GM18907 (cell line): ENCODE results near the gene CTSZ.
"Not testable (repeated sequence)": the region's sequence is repeated elsewhere in the genome, so short reads cannot be mapped to it uniquely, and the experiment has no call there.

ENCODE experiments used
- ATAC-seq: cut with Tn5 transposase; IDR thresholded peaks from one replicate; pipeline ENCODE4 v1.9.1; 2021; ENCODE audit warnings: mild to moderate bottlenecking, moderate library complexity; ENCODE audit not compliant: unreplicated experiment

The CTSZ gene

DNA sequence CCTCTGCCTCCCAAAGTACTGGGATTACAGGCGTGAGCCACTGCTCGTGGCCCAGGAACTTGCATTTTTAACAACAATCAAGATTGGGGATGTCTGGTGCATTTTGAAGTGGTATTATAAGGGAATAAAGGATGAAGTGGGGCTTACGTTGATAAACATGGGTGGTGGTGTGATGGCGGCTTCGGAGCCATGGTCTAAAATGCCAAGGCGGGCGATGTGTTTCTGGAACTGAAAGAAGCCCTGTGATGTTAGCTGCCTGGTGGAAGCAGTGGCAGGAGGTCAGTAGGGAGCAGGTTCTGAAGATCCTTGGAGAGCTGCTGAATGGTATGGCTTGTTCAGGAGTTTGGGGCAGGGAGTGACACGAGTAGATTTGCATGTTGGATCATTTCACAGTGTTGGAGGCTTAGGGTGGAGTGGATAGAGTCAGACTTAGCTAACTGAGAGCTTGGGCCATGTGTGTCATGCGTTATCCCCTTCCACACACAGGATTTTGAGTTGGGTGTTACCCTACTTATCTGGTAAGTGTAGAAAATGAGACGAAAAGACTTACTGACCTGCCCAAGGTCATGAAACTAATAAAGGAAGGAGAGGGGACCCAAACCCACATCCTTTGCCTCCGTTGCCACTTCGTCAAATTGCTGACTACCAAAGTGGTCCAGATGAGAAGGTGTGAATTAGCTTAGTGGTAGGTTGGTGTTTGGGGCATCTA, 24.5 kb downstream of the CTSZ start:
- no peak for ATAC-seq

DNA sequence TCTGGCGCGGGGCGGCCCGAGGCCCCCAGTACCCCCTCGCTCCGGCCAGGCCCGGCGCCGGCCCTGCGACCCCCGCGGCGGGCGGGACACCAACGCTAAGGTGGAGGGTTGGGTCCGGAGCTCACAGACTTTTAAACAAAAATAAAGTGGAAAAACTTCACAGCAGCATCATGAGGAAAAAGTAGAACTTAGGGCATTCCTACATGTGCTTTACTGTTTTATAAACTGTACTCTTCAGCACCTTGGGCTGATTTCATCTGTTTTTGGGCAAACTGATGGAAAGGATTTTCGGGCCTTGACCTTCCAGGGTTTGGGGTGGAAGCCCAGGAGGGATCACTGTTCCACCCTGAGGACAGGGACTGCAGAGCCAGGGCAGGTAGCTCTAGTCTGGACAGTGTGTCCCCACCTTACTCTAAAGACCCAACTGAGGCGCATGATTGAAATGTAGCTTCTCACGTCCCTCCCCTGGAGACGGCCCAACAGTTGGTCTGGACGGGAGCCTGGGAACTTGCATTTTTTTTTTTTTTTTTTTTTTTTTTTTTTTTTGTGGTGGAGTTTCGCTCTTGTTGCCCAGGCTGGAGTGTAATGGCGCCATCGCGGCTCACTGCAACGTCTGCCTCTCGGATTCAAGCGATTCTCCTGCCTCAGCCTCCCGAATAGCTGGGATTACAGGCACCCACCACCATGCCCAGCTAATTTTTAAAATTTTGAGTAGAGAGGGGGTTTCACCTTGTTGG, 25.3 kb downstream of the CTSZ start:
- ATAC-seq: peak; percentile 12

DNA sequence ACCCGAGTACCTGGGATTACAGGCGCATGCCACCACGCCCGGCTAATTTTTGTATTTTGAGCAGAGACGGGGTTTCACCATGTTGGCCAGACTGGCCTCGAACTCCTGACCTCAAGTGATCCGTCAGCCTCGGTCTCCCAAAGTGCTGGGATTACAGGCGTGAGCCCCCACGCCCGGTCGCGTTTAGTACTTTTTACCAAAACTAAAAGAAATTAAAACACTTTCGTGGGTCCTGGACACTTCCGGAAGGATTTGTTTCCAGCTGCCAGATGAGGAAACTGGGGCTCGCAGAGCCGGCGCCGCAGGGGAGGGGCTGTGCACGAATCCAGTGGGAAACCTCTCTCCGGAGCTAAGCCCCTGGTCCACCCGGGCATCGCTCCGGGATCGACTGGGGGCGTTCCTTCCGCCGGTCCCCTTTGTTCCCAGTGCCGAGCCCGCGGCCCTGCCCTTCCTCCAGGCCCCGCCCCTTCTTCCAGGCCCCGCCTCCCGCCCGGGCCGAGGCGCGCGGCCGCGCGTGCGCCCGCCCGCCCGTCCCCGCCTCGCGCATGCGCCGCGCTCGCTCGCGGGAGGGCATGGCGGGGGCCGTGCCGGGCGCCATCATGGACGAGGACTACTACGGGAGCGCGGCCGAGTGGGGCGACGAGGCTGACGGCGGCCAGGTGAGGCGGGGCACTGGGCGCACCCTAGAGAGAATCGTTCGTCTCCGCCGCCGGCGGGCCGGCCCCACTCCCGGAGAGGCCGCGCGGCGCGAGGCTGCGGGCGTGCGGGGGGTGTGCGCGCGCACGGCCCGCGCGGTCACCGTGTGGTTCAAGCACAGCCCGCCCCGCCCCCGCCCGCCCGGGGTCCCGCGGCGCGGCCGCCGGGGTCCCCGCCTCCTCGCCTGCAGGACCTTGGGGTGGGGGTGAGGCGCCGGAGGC, 26.1 kb downstream of the CTSZ start, which contains the start of gene NELFCD:
Gene NELFCD (plus strand): TSS at position 546 of the 917 bp plus-strand sequence. CDS start 54 bp downstream, at position 600.
- peak; percentile 74 for ATAC-seq

DNA sequence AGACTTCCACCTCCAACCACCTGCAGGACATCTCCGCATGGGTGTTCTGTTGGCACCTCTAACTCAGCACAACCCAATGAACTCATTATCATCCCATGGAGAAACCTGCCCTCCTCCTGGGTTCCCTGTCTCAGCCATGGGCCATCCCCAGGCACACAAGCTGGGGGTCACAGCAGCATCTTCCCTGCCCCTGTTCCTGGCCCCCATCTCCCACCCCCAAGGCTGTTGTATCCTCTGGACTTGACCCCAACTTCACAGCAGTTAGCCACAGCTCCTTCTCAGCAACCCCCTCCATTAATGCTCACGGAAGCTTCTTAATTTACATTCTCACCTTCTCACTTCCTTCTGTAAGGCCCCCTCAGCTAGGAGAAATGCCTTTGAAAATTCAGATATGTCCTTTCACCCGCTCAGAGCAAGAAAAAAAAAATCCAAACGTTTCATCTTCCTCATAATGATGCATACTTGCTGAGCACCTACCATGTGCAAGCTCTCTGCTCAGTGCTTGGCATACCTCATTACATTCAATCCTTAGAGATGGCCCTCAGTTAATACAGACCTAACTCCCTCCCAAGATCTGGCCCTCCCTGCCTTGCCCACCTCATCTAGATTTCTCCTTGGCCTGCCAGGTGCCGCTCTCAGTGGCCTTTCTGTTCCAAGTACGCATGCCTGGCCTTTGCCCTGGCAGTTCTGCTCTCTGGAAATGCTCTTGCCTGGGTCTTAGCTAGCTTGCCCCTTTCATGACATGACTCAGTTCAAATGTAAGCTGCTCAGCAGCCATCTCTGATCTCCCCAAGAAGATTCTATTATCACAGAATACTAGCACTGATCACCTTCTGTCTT, 28.5 kb downstream of the CTSZ start:
- ATAC-seq: no peak

DNA sequence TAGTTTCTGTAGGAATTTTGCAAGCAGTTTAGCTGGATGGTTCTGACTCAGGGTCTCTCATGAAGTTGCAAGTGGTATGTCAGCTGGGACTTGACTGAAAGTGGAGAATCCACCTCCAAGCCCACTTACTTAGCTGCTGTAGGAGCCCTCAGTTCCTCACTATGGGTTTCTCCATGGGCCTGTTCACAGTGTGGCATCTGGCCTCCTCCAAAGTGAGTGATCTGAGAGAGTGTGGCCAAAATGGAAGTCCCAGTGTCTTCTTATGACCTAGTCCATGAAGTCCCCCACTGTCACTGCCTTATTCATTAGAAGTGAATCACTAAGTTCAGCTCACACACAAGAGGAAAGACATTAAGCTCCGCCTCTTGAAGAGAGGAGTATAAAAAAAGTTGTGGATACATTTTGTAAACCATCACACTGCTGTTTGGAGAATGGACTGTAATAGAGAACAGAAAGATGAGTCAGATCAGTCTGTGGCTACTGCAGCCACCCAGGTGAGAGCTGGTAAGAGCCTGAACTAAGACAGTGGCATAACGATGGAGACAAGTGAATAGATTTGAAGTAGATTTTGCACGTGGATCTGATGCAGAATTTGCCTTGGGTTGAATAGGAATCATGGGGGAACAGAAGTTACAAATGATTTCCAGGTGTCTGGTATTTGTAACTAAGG, 30.9 kb downstream of the CTSZ start:
- ATAC-seq: peak; percentile 36

DNA sequence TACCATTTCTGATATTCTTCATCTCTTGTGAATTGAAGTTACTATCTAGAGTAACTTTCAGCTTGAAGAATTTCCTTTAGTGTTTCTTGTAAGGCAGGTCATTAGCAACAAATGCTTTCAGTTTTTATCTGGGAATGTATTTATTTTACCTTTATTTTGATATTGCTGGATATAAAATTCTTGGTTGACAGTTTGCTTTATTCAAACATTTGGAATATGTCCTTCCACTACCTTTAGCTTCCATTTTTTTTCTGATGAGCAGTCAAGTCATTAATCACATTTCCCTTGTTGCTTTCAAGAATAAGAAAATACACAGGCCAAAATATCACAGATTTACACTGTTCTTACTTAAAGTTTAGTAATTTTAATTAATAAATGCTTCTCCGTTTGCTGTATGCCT, 31.7 kb downstream of the CTSZ start:
- ATAC-seq: no peak

DNA sequence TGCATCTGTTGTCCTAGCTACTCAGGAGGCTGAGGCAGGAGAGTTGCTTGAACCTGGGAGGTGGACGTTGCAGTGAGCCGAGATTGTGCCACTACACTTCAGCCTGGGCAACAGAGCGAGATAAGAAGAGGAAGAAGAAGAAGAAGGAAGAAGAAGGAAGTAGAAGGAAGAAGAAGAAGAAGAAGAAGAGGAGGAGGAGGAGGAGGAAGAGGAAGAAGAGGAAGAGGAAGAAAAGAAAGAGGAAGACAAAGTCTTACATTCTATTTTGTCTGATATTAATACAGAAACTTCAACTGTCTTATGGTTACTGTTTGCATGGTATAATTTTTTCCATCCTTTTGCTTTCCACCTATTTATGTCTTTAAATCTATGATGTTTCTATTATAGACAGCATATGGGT, 33.2 kb downstream of the CTSZ start:
- ATAC-seq: no peak

DNA sequence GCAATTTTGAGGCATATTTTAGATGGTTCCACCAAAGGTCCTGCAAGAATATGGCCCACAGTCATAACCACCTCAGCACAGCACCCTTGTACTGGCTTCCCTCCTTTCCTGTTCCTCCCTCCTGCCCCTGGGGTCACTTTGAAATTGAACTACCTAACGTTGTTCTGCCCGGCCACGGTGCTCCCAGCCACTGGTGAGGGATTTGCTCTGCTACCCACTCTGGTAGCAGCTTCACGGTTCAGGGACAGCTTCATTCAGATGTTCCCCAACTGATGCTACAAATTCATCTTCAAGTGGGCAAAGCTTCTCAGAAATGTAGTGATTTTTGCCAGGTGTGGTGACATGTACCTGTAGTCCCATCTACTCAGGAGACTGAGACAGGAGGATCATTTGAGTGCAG, 33.9 kb downstream of the CTSZ start:
- ATAC-seq: no peak

DNA sequence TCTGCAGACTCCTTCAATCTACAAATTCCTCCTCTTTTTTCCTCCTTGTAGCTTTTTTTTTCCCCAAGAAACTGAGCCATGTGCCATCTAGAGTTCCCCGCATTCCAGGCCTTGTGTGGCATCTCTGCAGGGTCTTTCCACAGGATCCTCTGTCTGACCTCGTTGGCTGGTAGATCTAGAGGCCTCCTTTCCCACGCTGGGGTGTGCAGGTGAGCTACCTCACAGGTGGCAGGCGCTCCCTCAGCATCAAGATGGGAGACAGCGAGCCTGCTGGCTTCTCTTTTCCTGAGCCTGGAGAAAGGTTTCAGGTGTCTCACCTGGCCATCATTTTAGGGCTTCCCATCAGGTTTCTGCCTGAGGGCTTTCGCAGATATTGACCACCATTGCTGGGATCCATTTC, 35.6 kb downstream of the CTSZ start:
- no peak for ATAC-seq

DNA sequence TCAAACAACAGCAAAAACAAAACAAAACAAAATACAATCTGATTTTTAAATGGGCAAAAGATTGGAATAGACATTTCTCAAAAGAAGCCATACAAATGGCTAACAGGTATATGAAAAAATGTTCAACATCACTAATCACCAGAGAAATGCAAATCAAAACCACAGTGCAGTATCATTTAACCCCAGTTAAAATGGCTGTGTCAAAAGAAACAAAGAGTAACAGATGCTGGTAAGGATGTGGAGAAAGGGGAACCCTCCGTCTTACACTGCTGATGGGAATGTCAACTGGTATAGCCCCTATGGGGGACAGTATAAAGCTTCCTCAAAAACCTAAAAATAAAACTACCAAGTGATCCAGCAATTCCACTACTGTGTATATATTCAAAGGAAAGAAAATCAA, 36.9 kb downstream of the CTSZ start:
- no peak for ATAC-seq

DNA sequence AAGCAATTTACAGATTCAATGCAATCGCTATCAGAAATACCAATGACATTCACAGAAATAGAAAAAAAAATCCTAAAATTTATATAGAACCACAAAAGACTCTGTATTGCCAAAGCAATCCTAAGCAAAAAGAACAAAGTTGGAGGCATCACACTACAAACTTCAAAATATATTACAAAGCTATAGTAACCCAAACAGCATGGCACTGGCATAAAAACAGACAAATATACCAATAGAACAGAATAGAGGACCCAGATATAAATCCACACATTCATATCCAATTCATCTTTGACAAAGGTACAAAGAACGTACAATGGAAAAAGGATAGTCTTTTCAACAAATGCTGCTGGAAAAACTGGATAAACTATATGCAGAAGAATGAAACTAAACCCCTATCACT, 37.6 kb downstream of the CTSZ start:
- no peak for ATAC-seq

DNA sequence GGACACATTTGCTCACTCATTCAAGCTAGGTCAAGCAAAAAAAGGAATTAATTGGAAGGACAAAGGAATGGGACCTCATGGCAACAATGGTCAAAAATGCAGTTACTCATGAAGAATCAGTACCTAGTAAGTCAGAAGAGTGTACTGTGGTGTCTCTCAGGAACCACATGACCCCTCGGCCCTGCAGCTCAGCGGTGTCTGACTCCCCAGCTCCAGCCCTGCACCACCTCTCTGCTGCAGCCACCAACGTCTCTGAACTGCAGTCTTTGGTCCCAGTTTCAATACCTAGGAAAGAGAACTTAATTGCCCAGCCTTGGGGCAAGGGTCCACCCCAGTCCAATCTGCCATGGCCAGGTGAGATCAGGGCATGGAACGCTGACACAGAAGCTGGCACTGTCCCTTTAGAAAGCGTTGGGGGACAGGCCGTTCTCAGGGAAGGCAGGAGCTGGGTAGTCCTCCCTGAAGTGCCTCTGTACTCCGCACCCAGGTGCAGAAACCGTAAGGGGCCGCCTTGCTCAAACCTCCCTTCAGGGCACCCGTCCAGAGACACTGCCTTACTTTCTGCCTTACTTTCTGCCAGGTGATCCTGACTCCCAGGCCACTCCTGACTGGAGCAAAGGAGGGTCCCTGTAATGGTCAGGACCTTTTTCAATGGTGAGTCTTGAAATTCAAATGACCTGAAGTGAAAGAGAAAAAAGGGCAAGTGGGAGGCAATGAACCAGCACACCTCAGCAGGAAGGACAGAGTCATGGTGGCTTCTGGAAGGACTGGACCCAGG, 39.2 kb downstream of the CTSZ start:
- ATAC-seq: no peak

DNA sequence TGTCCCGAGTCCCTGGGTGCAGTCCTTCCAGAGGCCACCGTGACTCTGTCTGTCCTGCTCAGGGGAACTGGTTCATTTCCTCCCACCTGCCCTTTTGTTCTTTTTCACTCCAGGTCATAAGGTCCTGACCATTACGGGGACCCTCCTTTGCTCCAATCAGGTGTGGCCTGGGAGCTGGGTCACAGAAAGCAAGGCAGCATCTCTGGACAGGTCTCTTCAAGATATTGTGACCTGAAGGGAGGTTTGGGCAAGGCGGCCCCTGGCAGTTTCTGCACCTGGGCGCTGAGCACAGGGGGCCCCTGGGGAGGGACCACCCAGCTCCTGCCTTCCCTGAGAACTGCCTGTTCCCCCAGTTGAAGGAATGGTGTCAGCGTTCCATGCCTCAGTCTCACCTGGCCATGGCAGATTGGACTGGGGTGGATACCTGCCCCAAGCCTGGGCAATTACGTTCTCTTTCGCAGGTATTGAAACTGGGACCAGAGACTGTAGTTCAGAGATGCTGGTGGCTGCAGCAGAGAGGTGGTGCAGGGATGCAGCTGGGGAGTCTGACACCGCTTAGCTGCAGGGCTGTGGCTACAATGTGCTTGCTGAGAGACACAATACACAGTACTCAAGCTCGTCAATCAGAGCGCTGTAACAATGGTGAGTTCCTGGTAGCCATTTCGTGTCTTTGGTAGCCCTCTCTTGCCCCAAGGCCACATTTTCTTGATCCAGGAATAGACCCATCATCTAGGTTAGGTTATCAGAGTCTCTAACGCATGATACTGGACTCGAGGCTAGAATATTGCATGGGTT, 41.6 kb downstream of the CTSZ start:
- ATAC-seq: no peak

DNA sequence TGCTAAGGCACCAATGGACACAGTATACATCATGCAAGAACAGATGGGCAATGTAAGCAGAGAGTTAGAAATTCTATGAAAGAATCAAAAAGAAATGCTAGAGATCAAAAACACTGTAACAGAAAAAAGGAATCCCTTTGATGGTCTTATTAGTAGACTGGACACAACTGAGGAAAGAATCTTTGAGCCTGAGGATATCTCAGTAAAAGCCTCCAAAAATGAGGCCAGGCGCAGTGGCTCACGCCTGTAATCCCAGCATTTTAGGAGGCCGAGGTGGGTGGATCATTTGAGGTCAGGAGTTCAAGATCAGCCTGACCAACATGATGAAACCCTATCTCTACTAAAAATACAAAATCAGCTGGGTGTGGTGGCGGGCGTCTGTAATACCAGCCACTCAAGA, 43.1 kb downstream of the CTSZ start:
- not testable (repeated sequence) for ATAC-seq

DNA sequence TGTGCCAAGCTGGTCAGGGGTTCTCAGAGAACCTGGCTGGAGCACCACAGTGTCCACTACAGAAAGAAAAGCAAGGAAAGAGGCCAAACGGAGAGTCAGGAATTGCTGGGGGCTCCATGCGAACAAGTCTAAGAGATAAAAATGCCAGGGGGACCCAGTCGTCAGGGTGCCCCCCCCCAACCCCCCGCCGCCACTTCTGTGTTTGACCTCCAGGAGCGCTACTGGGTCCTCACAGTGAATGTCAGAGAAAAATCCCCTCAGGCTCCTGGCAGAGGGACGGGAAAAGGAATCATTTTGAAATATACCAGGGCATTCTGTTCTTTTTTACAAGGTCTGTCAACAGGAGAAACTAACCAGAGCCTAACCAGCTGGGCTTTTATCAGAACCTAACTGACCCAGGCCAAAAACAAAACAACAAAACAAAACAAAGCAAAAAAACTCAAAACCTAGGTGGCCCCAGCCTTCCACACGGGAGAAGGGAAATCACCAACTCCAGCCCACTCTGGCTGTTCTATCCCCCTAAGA, 43.9 kb downstream of the CTSZ start:
- no peak for ATAC-seq

DNA sequence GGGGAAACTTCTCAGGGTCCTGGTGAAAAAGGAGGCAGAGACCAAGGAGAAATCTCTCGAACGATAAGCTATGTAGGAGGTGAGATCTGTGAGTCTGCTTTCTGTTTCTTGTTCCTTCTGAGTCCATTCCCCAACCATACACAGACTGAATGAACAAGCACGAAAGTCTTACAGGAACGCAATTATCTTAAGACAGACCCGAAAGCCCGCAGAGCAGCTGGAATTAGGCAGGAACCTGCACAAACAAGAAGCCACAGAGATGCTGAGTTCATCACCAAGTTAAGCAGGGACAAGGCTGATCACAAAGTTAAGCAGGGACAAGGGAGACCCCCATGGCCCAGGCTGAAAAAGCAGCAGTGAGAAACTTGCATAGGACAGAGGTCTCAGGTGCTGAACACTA, 47.4 kb downstream of the CTSZ start:
- no peak for ATAC-seq

DNA sequence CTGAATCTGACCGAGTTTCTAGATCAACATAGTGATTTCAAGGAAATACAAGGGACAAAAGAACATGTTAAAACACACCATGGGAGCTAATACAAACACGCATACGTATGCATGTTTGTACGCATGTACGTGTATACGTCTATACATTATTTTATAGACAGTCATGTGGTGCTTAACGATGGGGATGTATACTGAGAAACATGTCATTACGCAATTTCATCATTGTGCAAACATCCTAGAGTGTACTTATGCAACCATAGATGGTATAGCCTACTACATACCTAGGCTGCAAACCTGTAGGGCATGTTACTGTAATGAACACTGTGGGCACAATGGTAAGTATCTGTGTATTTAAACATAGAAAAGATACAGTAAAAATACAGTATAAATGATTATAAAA, 51.0 kb downstream of the CTSZ start:
- ATAC-seq: no peak

DNA sequence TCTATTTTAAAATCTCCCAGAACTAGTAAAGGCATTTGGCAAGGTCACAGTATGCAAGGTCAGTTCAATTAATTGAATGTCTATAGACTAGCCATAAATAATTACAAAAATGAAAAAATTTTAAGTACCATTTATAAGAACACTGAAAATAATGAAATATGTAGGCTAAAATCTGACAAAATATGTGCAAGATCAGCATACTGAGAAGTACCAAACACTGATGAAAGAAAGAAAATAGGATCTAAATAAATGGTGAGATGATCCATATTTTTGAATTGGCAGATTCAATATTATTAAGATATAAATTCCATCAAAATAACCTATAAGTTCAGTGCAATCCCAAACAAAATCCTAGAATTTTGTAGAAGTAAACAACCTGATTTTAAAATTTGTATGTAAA, 54.0 kb downstream of the CTSZ start:
- ATAC-seq: no peak
